ENCODE data around the gene ZNF135. TPM values are rescaled to one million over a fixed set of nuclear protein-coding genes. Genes with fewer than 3 reads are reported as not detected.

The ZNF135 gene
- total RNA-seq, 1 experiment from 2014 or later, result not detected

DNA sequence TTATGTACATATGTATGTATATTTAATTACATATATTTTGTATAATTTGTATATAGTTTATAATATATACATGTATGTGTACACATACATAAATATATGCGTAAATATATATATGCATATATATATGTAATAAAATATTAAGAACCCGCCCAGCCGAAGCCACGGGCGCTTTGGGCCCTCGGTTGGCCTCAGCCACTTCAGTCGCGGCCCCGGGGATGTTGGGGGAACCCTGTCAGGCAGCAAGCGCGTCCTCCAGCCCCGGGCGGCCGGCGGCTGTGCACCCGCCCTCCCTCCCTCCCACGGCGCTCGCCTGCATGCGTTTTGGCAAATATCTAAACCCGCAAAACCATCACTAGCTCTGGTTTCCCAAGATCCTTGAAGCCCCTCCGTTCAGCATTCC lies 48.6 kb upstream of the ZNF135 start:
- H4K20me1 ChIP-seq (ENCODE audit: low read length), result no peaks in the 10 kb centered on the region
- H3K4me2 ChIP-seq (ENCODE audit: low read length), result no peak overlapping the region
- TF ChIP-seq EZH2phosphoT487 (IDR thresholded peaks at IDR 0.05; ENCODE audit: borderline replicate concordance, low read length), result no peak
- no peaks in the 10 kb centered on the region for H3K27me3 ChIP-seq (ENCODE audit: low read length)
- H3K79me2 ChIP-seq (ENCODE audit: low read length), result no peaks in the 10 kb centered on the region
- peaks cover 21% of the 10 kb centered on the region; the same call in 1 of the 2 replicates for H3K36me3 ChIP-seq (ENCODE audit: low read depth, low read length)
- DNase-seq (no peak), ATAC-seq (no peak)
- no peaks in the 10 kb centered on the region for H3K9me2 ChIP-seq (replicated peaks; ENCODE audit: low read length)
- H3K4me1 ChIP-seq (ENCODE audit: insufficient read depth, low read length), result no peaks in the 10 kb centered on the region
- no peak overlapping the region for H3K9ac ChIP-seq (ENCODE audit: low read length)
- ChIA-PET CTCF (no interaction called here), POLR2A (ENCODE audit: unreplicated experiment) (no interaction called here)
- intact Hi-C loops (cut with micrococcal nuclease), result no loop called here
- H3K9me3 ChIP-seq (ENCODE audit: low read length), result peaks cover 38% of the 10 kb centered on the region
- no peak overlapping the region for H3K27ac ChIP-seq (ENCODE audit: low read length)
- BruUV-seq (replicated peaks), result no TSS peak
- H3K4me3 ChIP-seq (ENCODE audit: low read length), result no peak overlapping the region
- no peaks in the 10 kb centered on the region for H3F3A ChIP-seq (ENCODE audit: low read length, unreplicated experiment)
- H2AFZ ChIP-seq (ENCODE audit: low read length), result no peak overlapping the region

- ChIA-PET CTCF (no interaction called here), POLR2A (ENCODE audit: unreplicated experiment) (no interaction called here)
- peaks cover 4% of the 10 kb centered on the region; the same call in 1 of the 2 replicates for H3K36me3 ChIP-seq (ENCODE audit: low read depth, low read length)
- H3K27me3 ChIP-seq (ENCODE audit: low read length), result no peaks in the 10 kb centered on the region
- no peak overlapping the region for H3K4me3 ChIP-seq (ENCODE audit: low read length)
- H3K9me3 ChIP-seq (ENCODE audit: low read length), result peaks cover 37% of the 10 kb centered on the region
- no peaks in the 10 kb centered on the region for H4K20me1 ChIP-seq (ENCODE audit: low read length)
- no peak overlapping the region for H2AFZ ChIP-seq (ENCODE audit: low read length)
- TF ChIP-seq, protein P1, sequence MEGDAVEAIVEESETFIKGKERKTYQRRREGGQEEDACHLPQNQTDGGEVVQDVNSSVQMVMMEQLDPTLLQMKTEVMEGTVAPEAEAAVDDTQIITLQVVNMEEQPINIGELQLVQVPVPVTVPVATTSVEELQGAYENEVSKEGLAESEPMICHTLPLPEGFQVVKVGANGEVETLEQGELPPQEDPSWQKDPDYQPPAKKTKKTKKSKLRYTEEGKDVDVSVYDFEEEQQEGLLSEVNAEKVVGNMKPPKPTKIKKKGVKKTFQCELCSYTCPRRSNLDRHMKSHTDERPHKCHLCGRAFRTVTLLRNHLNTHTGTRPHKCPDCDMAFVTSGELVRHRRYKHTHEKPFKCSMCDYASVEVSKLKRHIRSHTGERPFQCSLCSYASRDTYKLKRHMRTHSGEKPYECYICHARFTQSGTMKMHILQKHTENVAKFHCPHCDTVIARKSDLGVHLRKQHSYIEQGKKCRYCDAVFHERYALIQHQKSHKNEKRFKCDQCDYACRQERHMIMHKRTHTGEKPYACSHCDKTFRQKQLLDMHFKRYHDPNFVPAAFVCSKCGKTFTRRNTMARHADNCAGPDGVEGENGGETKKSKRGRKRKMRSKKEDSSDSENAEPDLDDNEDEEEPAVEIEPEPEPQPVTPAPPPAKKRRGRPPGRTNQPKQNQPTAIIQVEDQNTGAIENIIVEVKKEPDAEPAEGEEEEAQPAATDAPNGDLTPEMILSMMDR (conservative IDR thresholded peaks at IDR 0.05; ENCODE audit: low read depth, low read length), result no peak
- no peak for TF ChIP-seq EZH2 (IDR thresholded peaks at IDR 0.05; ENCODE audit: low read length, unreplicated experiment)
- no peak for TF ChIP-seq EZH2phosphoT487 (IDR thresholded peaks at IDR 0.05; ENCODE audit: borderline replicate concordance, low read length)
- H3K4me1 ChIP-seq (ENCODE audit: insufficient read depth, low read length), result no peaks in the 10 kb centered on the region
- H3K27ac ChIP-seq (ENCODE audit: low read length), result no peak overlapping the region
- no peaks in the 10 kb centered on the region for H3K79me2 ChIP-seq (ENCODE audit: low read length)
- no peak overlapping the region for H3K9ac ChIP-seq (ENCODE audit: low read length)
- intact Hi-C loops (cut with micrococcal nuclease), result no loop called here
- DNase-seq, result no peak
- H3K9me2 ChIP-seq (replicated peaks; ENCODE audit: low read length), result no peaks in the 10 kb centered on the region
- no peaks in the 10 kb centered on the region for H3F3A ChIP-seq (ENCODE audit: low read length, unreplicated experiment)
- ATAC-seq, result no peak
- no TSS peak for BruUV-seq (replicated peaks)
- no peak overlapping the region for H3K4me2 ChIP-seq (ENCODE audit: low read length)
Observed at GRCh38 chr19:58014141-58014540, 44.9 kb upstream of the ZNF135 start.

DNA sequence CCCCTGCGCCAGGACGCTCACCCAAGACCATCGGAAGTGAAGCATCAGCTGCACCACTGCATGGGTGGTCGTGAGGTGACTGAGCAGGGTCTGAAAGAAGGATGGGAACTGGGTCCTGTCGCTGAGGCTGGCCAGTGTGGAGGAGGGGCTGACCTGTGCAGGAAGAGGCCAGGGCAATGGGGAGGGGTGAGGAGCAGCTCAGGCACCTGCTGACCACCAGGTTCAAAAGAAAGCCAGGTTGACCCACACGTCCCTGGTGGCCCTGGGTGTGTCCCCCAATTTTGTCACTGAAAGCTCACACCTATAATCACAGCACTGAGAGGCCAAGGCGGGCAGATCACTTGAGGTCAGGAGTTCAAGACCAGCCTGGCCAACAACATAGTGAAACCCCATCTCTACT lies 39.0 kb upstream of the ZNF135 start:
- Histone ChIP-seq H3K9me3 (ENCODE audit: low read length) (peaks cover 62% of the 10 kb centered on the region), H3F3A (ENCODE audit: low read length, unreplicated experiment) (no peaks in the 10 kb centered on the region), H3K27ac (ENCODE audit: low read length) (no peak overlapping the region), H3K4me3 (ENCODE audit: low read length) (no peak overlapping the region), H3K79me2 (ENCODE audit: low read length) (no peaks in the 10 kb centered on the region), H3K27me3 (ENCODE audit: low read length) (no peaks in the 10 kb centered on the region), H3K4me1 (ENCODE audit: insufficient read depth, low read length) (no peaks in the 10 kb centered on the region), H3K9me2 (replicated peaks; ENCODE audit: low read length) (no peaks in the 10 kb centered on the region), H4K20me1 (ENCODE audit: low read length) (no peaks in the 10 kb centered on the region), H3K4me2 (ENCODE audit: low read length) (no peak overlapping the region), H2AFZ (ENCODE audit: low read length) (no peak overlapping the region), H3K9ac (ENCODE audit: low read length) (no peak overlapping the region), H3K36me3 (ENCODE audit: low read depth, low read length) (no peaks in the 10 kb centered on the region; the same call in 1 of the 2 replicates)
- intact Hi-C loops (cut with micrococcal nuclease), result no loop called here
- no peak for TF ChIP-seq EZH2phosphoT487 (IDR thresholded peaks at IDR 0.05; ENCODE audit: borderline replicate concordance, low read length)
- TF ChIP-seq EZH2 (IDR thresholded peaks at IDR 0.05; ENCODE audit: low read length, unreplicated experiment), result no peak
- TF ChIP-seq, protein P1 (conservative IDR thresholded peaks at IDR 0.05; ENCODE audit: low read depth, low read length), result no peak
- POLR2A ChIA-PET (ENCODE audit: unreplicated experiment), result no interaction called here
- CTCF ChIA-PET, result no interaction called here
- BruUV-seq (replicated peaks), result no TSS peak
- DNase-seq, result no peak
- no peak for ATAC-seq

Data from PC-3 (cell line).